Stimulated activated naive B cell treated with anti-CD40 and anti-IgM and Interleukin-4, amounts not matched to agents 10 μg/mL and 1 μg/mL and 100 μg/mL, for 72 hours (primary cell): ENCODE measurements around the gene FAM229B.
"Not testable (repeated sequence)": the region's sequence is repeated elsewhere in the genome, so short reads cannot be mapped to it uniquely, and the experiment has no call there.

Experiments
- ATAC-seq, 2 donors: fragments of 150-1000 bp; cut with Tn5 transposase; replicated peaks; 2 replicates each; pipeline ENCODE4 v1.10.0; 2021; ENCODE audit warnings: moderate library complexity in 1 of 2
- DNase-seq: peaks from one replicate; pipeline ENCODE4 v3.0.0; 2021
- H3K27ac Mint-ChIP-seq: one replicate; pipeline ENCODE4 v1.8.0; 2022; ENCODE audit warnings: mild to moderate bottlenecking, mixed read lengths
- H3K27me3 Mint-ChIP-seq, 2 donors: one replicate each; pipeline ENCODE4 v1.8.0; 2022; ENCODE audit warnings: mixed read lengths in 2 of 2
- H3K36me3 Mint-ChIP-seq, 2 donors: one replicate each; pipeline ENCODE4 v1.8.0; 2022; ENCODE audit warnings: mixed read lengths in 2 of 2, mild to moderate bottlenecking in 1 of 2
- H3K4me1 Mint-ChIP-seq, 2 donors: one replicate each; pipeline ENCODE4 v1.8.0; 2022; ENCODE audit warnings: mixed read lengths in 2 of 2, mild to moderate bottlenecking in 1 of 2
- H3K4me3 Mint-ChIP-seq, 2 donors: one replicate each; pipeline ENCODE4 v1.8.0; 2022; ENCODE audit warnings: mild to moderate bottlenecking in 2 of 2, mixed read lengths in 2 of 2, moderate library complexity in 1 of 2
- H3K9me3 Mint-ChIP-seq, 2 donors: one replicate each; pipeline ENCODE4 v1.8.0; 2022; ENCODE audit warnings: mixed read lengths in 2 of 2, mild to moderate bottlenecking in 1 of 2

Gene FAM229B

DNA sequence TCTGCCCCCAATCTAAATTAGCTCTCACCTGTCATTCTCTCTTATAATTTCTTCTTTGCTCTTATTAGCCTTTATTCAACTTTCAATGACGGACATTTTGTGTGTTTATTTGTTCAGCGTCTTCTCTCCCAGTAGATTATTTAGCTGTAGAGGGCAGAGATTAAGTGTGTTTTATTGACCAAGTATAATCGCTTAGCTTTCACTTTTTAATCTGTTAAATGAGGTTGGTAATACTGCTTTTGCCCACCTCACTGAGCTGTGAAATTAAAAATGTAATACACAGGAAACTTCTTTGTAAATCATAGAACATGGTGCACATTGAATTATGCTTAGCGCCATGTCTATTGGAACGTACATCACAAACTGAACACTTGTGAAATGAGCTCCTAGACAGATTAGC lies 37.0 kb upstream of the FAM229B start:
- Mint-ChIP-seq H3K4me1 (no peaks in the 10 kb centered on the region), H3K36me3 (no peaks in the 10 kb centered on the region), H3K27ac (no peak overlapping the region), H3K27me3 (peaks cover 0 to 5% of the 10 kb centered on the region in 2 donors), H3K9me3 (no peaks in the 10 kb centered on the region), H3K4me3 (no peak overlapping the region)
- DNase-seq (no peak), ATAC-seq (no peak)

GRCh38 chr6:112051251-112051740 lies 36.1 kb upstream of the FAM229B start:
- not testable (repeated sequence) for H3K36me3 Mint-ChIP-seq, H3K9me3 Mint-ChIP-seq, DNase-seq, H3K27ac Mint-ChIP-seq, H3K27me3 Mint-ChIP-seq, H3K4me1 Mint-ChIP-seq, H3K4me3 Mint-ChIP-seq, ATAC-seq

DNA sequence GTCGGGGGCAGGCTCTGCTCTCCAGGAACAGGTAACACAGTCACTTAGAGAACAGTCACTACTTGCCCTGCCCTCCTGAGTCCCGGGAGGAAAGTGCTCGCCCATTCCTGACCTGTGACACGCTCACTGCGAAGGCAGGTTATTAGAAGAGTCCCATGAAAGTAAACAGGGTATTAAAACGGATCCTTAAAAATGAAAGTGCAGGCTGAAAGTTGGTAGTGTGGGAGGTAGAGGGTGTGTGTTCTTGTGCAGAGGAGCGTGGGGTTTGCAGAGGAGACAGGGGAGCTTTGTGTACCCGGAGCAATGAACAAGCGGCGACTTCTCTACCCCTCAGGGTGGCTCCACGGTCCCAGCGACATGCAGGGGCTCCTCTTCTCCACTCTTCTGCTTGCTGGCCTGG lies 33.4 kb upstream of the FAM229B start, which contains the start of gene CCN6:
Gene CCN6 (plus strand): TSS at position 104 of the 400 bp plus-strand sequence. CDS start 254 bp downstream, at position 358.
- no peaks in the 10 kb centered on the region for H3K36me3 Mint-ChIP-seq

GRCh38 chr6:112054555-112055190 lies 32.7 kb upstream of the FAM229B start:
- Mint-ChIP-seq H3K4me3 (no peak overlapping the region), H3K36me3 (no peaks in the 10 kb centered on the region), H3K27ac (no peak overlapping the region), H3K27me3 (peaks cover 0 to 5% of the 10 kb centered on the region in 2 donors), H3K9me3 (no peaks in the 10 kb centered on the region), H3K4me1 (no peaks in the 10 kb centered on the region)
- no peak for DNase-seq
- ATAC-seq = no peak

More for the DNA sequence above, 33.4 kb upstream of the FAM229B start, which contains the start of gene CCN6:
- Mint-ChIP-seq H3K27me3 (peaks cover 0 to 5% of the 10 kb centered on the region in 2 donors), H3K4me3 (no peak within 1 kb of the TSS), H3K9me3 (no peaks in the 10 kb centered on the region), H3K27ac (no peak within 1 kb of the TSS), H3K4me1 (no peaks in the 10 kb centered on the region)
- no peak for DNase-seq
- no peak for ATAC-seq

DNA sequence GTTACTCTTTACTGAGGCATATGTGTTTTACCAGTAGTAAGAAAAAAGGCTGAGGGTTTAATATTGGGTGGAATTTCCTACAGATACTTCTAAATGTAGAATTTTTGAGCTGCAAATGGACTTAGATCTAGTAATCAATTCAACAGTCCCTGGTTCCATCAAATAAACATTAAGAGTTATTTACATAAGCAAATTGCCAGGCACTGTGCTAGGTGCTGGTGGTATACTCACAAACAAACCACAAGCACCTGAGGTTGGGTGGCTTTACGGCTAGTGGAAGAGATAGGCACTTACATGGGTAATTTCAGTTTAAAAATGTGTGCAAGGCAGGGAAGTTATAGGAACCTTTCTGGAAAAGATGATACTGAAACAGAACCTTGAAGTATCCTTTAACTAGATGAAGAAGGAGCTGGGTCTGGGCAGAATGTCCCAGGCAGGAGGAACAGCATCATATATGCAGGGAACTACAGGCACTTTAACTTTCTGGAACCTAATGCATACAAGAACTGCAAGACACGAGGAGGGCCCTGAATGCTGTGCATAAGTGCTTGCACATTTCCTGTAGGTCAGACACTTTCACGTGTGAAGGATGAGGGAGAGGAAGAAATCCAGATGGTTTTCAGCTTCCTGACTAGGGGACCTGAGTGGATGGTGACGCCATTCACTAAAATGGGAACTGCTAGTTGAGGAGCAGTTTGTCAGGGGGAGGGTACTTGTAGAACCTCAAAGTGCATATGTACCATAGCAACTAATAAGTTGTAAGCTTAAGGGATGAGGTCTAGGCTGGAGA lies 29.0 kb upstream of the FAM229B start:
- peaks cover 0 to 5% of the 10 kb centered on the region in 2 donors for H3K27me3 Mint-ChIP-seq
- no peak overlapping the region for H3K27ac Mint-ChIP-seq
- no peak for DNase-seq
- H3K36me3 Mint-ChIP-seq = no peaks in the 10 kb centered on the region
- H3K4me3 Mint-ChIP-seq = no peak overlapping the region
- H3K4me1 Mint-ChIP-seq = no peaks in the 10 kb centered on the region
- H3K9me3 Mint-ChIP-seq = no peaks in the 10 kb centered on the region
- ATAC-seq = no peak

GRCh38 chr6:112061605-112062004 lies 25.8 kb upstream of the FAM229B start:
- ATAC-seq (no peak), DNase-seq (no peak)
- no peaks in the 10 kb centered on the region for H3K4me1 Mint-ChIP-seq
- no peaks in the 10 kb centered on the region for H3K9me3 Mint-ChIP-seq
- no peak overlapping the region for H3K27ac Mint-ChIP-seq
- no peak overlapping the region for H3K4me3 Mint-ChIP-seq
- H3K27me3 Mint-ChIP-seq = no peaks in the 10 kb centered on the region
- H3K36me3 Mint-ChIP-seq = no peaks in the 10 kb centered on the region

DNA sequence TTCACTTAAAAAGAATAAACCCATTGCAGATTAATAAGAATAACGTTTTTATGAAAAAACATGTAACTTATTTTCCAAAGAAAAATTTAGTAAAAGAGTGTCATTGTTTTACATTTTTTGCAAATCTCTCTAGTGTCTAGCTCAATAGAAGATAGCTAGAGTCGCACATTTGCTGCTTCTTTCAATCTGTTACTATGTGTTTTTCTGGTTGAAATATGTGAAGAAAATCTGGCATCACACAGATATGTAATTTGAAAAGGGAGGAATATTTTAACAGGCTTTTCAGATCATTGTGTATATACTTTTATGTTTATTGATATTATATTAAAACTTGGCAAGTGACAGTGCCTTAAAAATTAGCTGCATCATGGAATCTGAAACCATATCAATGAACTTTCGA lies 24.4 kb upstream of the FAM229B start:
- no peak for DNase-seq
- Mint-ChIP-seq H3K27ac (no peak overlapping the region), H3K4me3 (no peak overlapping the region), H3K4me1 (no peaks in the 10 kb centered on the region), H3K9me3 (no peaks in the 10 kb centered on the region), H3K36me3 (peaks cover 0 to 2% of the 10 kb centered on the region in 2 donors), H3K27me3 (no peaks in the 10 kb centered on the region)
- ATAC-seq = no peak

DNA sequence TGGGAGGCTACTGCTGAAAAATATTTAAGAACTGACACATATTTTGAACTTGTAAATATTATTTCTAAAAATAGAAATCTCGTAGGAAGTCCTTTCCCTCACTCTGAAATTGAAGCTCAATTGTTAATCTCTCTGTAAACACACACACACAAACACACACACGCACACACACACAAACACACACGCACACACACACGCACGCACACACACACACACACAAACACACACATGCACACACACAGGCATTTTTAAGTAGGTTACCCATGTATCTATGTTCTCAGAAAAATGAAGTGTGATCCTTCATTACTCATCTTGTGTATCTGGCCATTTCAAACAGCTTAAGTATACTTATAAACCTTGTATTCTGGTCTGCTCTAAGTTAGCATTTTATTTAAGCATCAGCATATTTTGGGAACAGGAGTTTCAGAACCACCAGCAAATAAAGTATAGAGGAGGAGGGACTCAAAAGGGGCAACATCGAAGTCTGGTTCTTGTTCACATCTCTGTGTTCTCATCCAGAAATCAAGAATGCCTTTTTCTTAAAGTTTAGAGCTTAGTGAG lies 21.9 kb upstream of the FAM229B start:
- Mint-ChIP-seq H3K4me3 (no peak overlapping the region), H3K36me3 (peaks cover 0 to 5% of the 10 kb centered on the region in 2 donors), H3K4me1 (no peaks in the 10 kb centered on the region), H3K27me3 (no peaks in the 10 kb centered on the region), H3K27ac (no peak overlapping the region), H3K9me3 (no peaks in the 10 kb centered on the region)
- ATAC-seq (no peak), DNase-seq (no peak)

- no peak overlapping the region for H3K27ac Mint-ChIP-seq
- no peaks in the 10 kb centered on the region for H3K27me3 Mint-ChIP-seq
- H3K36me3 Mint-ChIP-seq = peaks cover under 1 to 5% of the 10 kb centered on the region in 2 donors
- H3K9me3 Mint-ChIP-seq = no peaks in the 10 kb centered on the region
- no peak for ATAC-seq
- no peak overlapping the region for H3K4me3 Mint-ChIP-seq
- no peak for DNase-seq
- no peaks in the 10 kb centered on the region for H3K4me1 Mint-ChIP-seq
Measured at GRCh38 chr6:112066606-112067005, 20.8 kb upstream of the FAM229B start.

DNA sequence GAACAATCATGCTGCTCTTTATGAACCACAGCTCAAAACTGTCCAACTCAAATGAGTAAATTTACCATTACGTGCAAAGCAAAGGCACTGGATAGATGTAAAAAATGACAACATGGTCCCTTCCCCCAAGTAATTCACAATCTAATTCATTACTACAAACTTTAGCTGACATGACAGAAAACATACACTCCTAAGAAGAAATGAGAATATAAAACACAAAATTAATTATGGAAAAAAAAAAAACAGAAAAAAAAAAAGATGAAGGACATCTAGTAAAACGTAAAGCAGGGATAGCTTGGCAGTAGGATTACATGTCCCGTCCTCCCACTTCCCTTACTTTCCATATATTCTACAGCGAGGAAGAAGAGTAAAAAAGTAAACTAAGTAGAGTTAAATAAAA lies 5.8 kb upstream of the FAM229B start:
- Mint-ChIP-seq H3K27me3 (no peaks in the 10 kb centered on the region), H3K36me3 (peaks cover 8 to 10% of the 10 kb centered on the region in 2 donors), H3K4me3 (no peak overlapping the region), H3K9me3 (no peaks in the 10 kb centered on the region), H3K27ac (no peak overlapping the region), H3K4me1 (peaks cover 0 to 3% of the 10 kb centered on the region in 2 donors)
- DNase-seq (no peak), ATAC-seq (no peak)

- Mint-ChIP-seq H3K27me3 (peaks cover 0 to 4% of the 10 kb centered on the region in 2 donors), H3K36me3 (peaks cover 6 to 10% of the 10 kb centered on the region in 2 donors), H3K4me1 (peaks cover 0 to 3% of the 10 kb centered on the region in 2 donors), H3K27ac (no peak overlapping the region), H3K9me3 (no peaks in the 10 kb centered on the region), H3K4me3 (no peak overlapping the region)
- no peak for DNase-seq
- no peak for ATAC-seq
Measured at GRCh38 chr6:112085286-112086065, 1.9 kb upstream of the FAM229B start.

DNA sequence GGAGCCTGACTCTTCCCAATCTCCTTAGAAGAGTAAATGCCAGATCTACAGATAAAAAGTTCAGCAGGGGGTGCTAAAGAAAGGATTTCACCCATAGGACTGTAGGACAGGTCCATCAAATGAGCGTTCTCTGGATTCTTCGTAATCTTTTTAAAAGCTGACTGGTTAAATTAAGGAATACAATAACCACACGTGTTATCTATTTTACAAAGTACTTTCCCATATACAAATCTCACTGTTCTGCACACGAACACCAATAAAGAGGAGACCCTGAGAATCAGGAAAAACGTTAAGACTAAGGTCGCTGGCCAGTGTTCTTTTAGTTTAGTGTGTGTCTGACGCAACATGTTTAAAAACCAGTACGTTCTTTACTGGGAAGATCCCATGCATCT lies 651 bp upstream of the FAM229B start:
- Mint-ChIP-seq H3K27ac (no peak overlapping the region), H3K27me3 (peaks cover 0 to 7% of the 10 kb centered on the region in 2 donors), H3K9me3 (no peaks in the 10 kb centered on the region), H3K4me3 (no peak overlapping the region), H3K36me3 (peaks cover 6% of the 10 kb centered on the region in 2 donors), H3K4me1 (peaks cover 0 to 3% of the 10 kb centered on the region in 2 donors)
- DNase-seq (no peak), ATAC-seq (peak; percentile 38 to 41)

GRCh38 chr6:112087916-112088315 lies 525 bp downstream of the FAM229B start:
- peaks cover 0 to 8% of the 10 kb centered on the region in 2 donors for H3K27me3 Mint-ChIP-seq
- no peak overlapping the region for H3K4me3 Mint-ChIP-seq
- peaks cover 0 to 3% of the 10 kb centered on the region in 2 donors for H3K4me1 Mint-ChIP-seq
- DNase-seq (no peak), ATAC-seq (no peak)
- H3K36me3 Mint-ChIP-seq = peaks cover 6% of the 10 kb centered on the region in 2 donors
- no peaks in the 10 kb centered on the region for H3K9me3 Mint-ChIP-seq
- H3K27ac Mint-ChIP-seq = no peak overlapping the region

- H3K4me3 Mint-ChIP-seq = no peak overlapping the region
- H3K9me3 Mint-ChIP-seq = no peaks in the 10 kb centered on the region
- H3K27ac Mint-ChIP-seq = no peak overlapping the region
- ATAC-seq = no peak
- no peaks in the 10 kb centered on the region for H3K36me3 Mint-ChIP-seq
- H3K4me1 Mint-ChIP-seq = no peaks in the 10 kb centered on the region
- no peak for DNase-seq
- H3K27me3 Mint-ChIP-seq = no peaks in the 10 kb centered on the region
Measured at GRCh38 chr6:112096901-112097300, 9.5 kb downstream of the FAM229B start.
